CD4-positive, alpha-beta memory T cell (primary cell): ENCODE measurements around the gene HIVEP1. TPM values are rescaled to one million over a fixed set of nuclear protein-coding genes. Genes with fewer than 3 reads are reported as not detected.

Experiments used
- CTCF ChIA-PET: fragments of 350-600 bp; sonication (Branson Sonifier 250); formaldehyde crosslinking; loops from one replicate; lab custom pipeline; 2021; ENCODE audit warnings: inconsistent platforms; ENCODE audit not compliant: partially characterized antibody; lab: Charles Lee
- POLR2A ChIA-PET: fragments of 350-600 bp; sonication (Branson Sonifier 250); formaldehyde crosslinking; loops from one replicate; lab custom pipeline; 2021; ENCODE audit not compliant: partially characterized antibody; lab: Charles Lee
- DNase-seq, 5 donors: peaks; one replicate each; pipeline versions ENCODE4 v3.0.0 to v3.0.0-alpha.2; 2020 to 2022; ENCODE audit warnings: mixed read lengths in 1 of 5
- H3K27ac ChIP-seq: one replicate; pipeline ENCODE4 v1.7.0; 2013; ENCODE audit warnings: low read depth, low read length
- H3K27me3 ChIP-seq: 2 replicates; pipeline ENCODE4 v1.7.0; 2013; ENCODE audit warnings: mild to moderate bottlenecking, low read length, moderate library complexity; ENCODE audit not compliant: insufficient read depth
- H3K36me3 ChIP-seq: 2 replicates; pipeline ENCODE4 v1.7.0; 2013; ENCODE audit warnings: mild to moderate bottlenecking, low read length, moderate library complexity; ENCODE audit not compliant: insufficient read depth
- H3K4me1 ChIP-seq: 2 replicates; pipeline ENCODE4 v1.7.0; 2013; ENCODE audit warnings: mild to moderate bottlenecking, low read length, moderate library complexity; ENCODE audit not compliant: insufficient read depth
- H3K4me3 ChIP-seq, 2 donors: one replicate each; pipeline ENCODE4 v1.7.0; 2013; ENCODE audit warnings: low read length in 2 of 2, mild to moderate bottlenecking in 1 of 2
- H3K9me3 ChIP-seq, 2 donors: one replicate each; pipeline ENCODE4 v1.7.0; 2013; ENCODE audit warnings: low read length in 2 of 2, control low read depth in 1 of 2; ENCODE audit not compliant: control insufficient read depth in 1 of 2
- H3K27ac Mint-ChIP-seq, 7 donors: one replicate each; pipeline ENCODE4 v1.8.0; 2020 to 2021; ENCODE audit warnings: mixed read lengths in 7 of 7, mild to moderate bottlenecking in 6 of 7, inconsistent platforms in 3 of 7, moderate library complexity in 3 of 7
- H3K27me3 Mint-ChIP-seq, 2 donors: one replicate each; pipeline ENCODE4 v1.8.0; 2020 to 2021; ENCODE audit warnings: mixed read lengths in 2 of 2
- H3K36me3 Mint-ChIP-seq, 2 donors: one replicate each; pipeline ENCODE4 v1.8.0; 2020 to 2021; ENCODE audit warnings: mixed read lengths in 2 of 2, inconsistent platforms in 1 of 2, mild to moderate bottlenecking in 1 of 2
- H3K4me1 Mint-ChIP-seq, 4 donors: one replicate each; pipeline ENCODE4 v1.8.0; 2020 to 2021; ENCODE audit warnings: mixed read lengths in 4 of 4, mild to moderate bottlenecking in 1 of 4
- H3K4me3 Mint-ChIP-seq, 8 donors: one replicate each; pipeline ENCODE4 v1.8.0; 2020 to 2021; ENCODE audit warnings: mixed read lengths in 8 of 8, mild to moderate bottlenecking in 7 of 8, moderate library complexity in 6 of 8, inconsistent platforms in 3 of 8
- H3K9me3 Mint-ChIP-seq, 8 donors: one replicate each; pipeline ENCODE4 v1.8.0; 2020 to 2021; ENCODE audit warnings: mixed read lengths in 8 of 8, mild to moderate bottlenecking in 5 of 8, inconsistent platforms in 3 of 8, moderate library complexity in 1 of 8
- intact Hi-C: fragments of 100-400 bp; cut with micrococcal nuclease; formaldehyde crosslinking; loops from one replicate; pipeline ENCODE4 v1.15.1; 2023
- polyA plus RNA-seq, 2 donors: library from polyadenylated mRNA; unstranded; fragments of 300-500 nt; fragmentation: Illumina TruSeq; gene quantifications; one replicate each; pipeline ENCODE4 v1.2.3, GENCODE V29; 2021
- total RNA-seq, 2 experiments: library from RNA; stranded (reverse); gene quantifications; one replicate each; pipeline ENCODE4 v1.2.3, GENCODE V29; 2021

The HIVEP1 gene
- total and polyA plus RNA-seq, 4 experiments from 2014 or later: 0.47 to 17.6 (median 11.9) TPM

DNA sequence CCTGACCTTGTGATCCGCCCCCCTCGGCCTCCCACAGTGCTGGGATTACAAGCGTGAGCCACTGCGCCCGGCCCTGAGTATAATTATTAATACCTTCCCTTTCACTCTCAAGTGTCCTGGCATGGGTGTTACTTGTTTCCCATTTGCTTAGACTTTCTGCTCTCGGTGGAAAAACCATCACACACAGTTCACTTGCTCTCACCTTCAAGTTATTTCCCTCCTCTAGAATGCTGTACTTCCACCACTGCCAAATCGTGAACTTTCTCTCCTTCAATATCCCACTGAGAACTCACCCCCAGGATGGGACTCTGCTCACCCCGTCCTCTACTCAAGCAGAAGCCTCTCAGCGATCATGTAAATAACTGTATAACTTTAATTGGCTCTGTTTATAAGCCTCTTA, 4.6 kb upstream of the HIVEP1 start:
- peaks cover 0 to 1% of the 10 kb centered on the region in 2 donors for H3K27me3 Mint-ChIP-seq
- ChIA-PET POLR2A (interaction anchor here (4.3 kb wide), 1 partner anchor 284 kb away, joined by 15 read pairs; no protein-coding TSS in a partner anchor), CTCF (interaction anchor here (0.6 to 3.1 kb wide), 4 partner anchors 23 to 352 kb away, joined by 3 to 13 read pairs (median 4); no protein-coding TSS in a partner anchor)
- peaks cover 0 to 12% of the 10 kb centered on the region in 2 donors for H3K36me3 Mint-ChIP-seq
- H3K9me3 Mint-ChIP-seq: peaks cover 0 to 2% (median 0%) of the 10 kb centered on the region in 8 donors
- no peak overlapping the region for H3K27ac ChIP-seq
- intact Hi-C loops: loop anchor here (5.0 kb wide), 2 partner anchors 105 to 1315 kb away; partner anchors contain the start of genes C6orf52 and PAK1IP1
- peaks cover 27% of the 10 kb centered on the region for H3K4me1 ChIP-seq
- no peak overlapping the region for H3K4me3 ChIP-seq
- no peak overlapping the region for H3K4me3 Mint-ChIP-seq
- DNase-seq: no peak
- H3K27me3 ChIP-seq: no peaks in the 10 kb centered on the region
- peaks cover 20 to 32% (median 27%) of the 10 kb centered on the region in 4 donors for H3K4me1 Mint-ChIP-seq
- no peaks in the 10 kb centered on the region for H3K9me3 ChIP-seq
- H3K27ac Mint-ChIP-seq: peak overlapping the region; percentile 5 to 100 (median 84)
- no peaks in the 10 kb centered on the region for H3K36me3 ChIP-seq

DNA sequence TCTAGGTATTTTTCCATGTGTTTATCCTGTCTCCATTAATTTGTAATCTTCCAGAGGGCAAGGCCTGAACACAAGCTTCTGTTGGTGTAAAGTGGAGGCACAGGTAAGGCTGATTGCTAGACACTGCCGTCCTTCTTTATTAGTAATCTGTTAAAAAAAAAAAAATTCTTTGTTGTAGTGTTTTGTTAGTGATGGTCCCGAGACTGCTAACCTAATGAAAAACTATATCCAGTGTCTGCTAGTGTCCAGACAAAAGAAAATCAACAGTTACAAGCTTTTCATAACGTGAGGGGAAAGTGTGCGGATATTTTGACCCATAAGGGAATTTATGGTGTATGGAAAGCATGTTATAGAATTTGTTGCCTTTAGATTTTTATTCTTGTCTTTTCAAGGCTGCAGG, 4.2 kb upstream of the HIVEP1 start:
- Histone ChIP-seq H3K36me3 (no peaks in the 10 kb centered on the region), H3K9me3 (no peaks in the 10 kb centered on the region), H3K27me3 (no peaks in the 10 kb centered on the region), H3K4me3 (peak overlapping the region in 1 of 2 donors; percentile 70), H3K27ac (peak overlapping the region; percentile 99), H3K4me1 (peaks cover 27% of the 10 kb centered on the region)
- POLR2A ChIA-PET: interaction anchor here (4.3 kb wide), 1 partner anchor 285 kb away, joined by 15 read pairs; no protein-coding TSS in a partner anchor
- Mint-ChIP-seq H3K4me3 (peak overlapping the region; percentile 94 to 100 (median 98)), H3K9me3 (peaks cover 0 to 2% (median 0%) of the 10 kb centered on the region in 8 donors), H3K27me3 (peaks cover 0 to 1% of the 10 kb centered on the region in 2 donors), H3K27ac (peak overlapping the region; percentile 99 to 100 (median 100)), H3K36me3 (peaks cover 0 to 12% of the 10 kb centered on the region in 2 donors), H3K4me1 (peaks cover 20 to 33% (median 27%) of the 10 kb centered on the region in 4 donors)
- intact Hi-C loops: loop anchor here (2.0 to 5.0 kb wide), 5 partner anchors 29 to 1316 kb away; partner anchors contain the start of genes C6orf52 and PAK1IP1
- CTCF ChIA-PET: interaction anchor here (0.6 to 3.1 kb wide), 3 partner anchors 223 to 353 kb away, joined by 3 to 13 read pairs (median 3); no protein-coding TSS in a partner anchor
- DNase-seq: no peak

DNA sequence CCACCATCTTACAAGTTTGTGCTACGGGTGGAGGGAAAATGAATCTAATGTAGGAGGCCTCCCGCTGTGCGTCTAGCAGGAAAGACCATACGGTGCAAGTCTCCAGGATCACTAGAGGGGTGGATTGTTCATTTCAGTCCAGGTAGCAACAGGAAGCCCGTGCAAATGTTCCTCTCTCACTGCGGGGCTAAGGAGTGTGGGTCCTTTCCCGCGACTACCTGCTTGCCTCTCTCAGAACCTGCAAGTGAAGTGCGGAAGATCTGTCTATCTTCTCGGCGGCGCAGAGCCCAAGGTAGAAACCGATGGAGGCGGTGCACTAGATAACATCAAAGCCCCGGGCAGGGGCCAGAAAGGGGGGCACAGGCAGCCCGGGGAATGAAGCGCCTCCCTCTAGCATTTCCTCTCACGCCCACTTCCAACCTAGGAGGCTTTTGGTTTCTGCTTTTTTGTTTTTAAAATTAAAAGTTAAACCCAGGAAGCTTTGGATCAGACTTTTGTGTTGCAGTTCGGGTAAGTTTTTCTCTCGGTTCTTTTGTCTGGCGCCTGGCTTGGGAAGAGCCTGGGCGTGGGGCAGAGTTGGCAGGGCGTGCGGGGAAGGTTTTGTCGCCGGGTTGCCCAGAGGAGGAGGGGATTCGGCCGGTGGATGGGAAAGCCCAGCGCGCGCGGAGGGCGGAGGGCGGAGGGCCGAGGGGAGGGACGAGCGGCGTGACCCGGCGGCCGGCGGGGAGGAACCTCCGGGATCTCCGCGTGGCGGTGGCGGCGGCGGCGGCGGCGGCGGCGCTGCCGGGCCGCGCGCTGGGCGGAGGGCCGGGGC, 3.5 kb upstream of the HIVEP1 start:
- Mint-ChIP-seq H3K4me1 (peaks cover 23 to 39% (median 32%) of the 10 kb centered on the region in 4 donors), H3K36me3 (peaks cover 0 to 17% of the 10 kb centered on the region in 2 donors), H3K4me3 (peak overlapping the region; percentile 94 to 100 (median 98)), H3K27ac (peak overlapping the region; percentile 99 to 100 (median 100)), H3K27me3 (peaks cover 0 to 3% of the 10 kb centered on the region in 2 donors), H3K9me3 (peaks cover 0 to 3% (median 0%) of the 10 kb centered on the region in 8 donors)
- ChIA-PET POLR2A (interaction anchor here (0.7 to 6.4 kb wide), 7 partner anchors 52 to 296 kb away, joined by 3 to 45 read pairs (median 3); no protein-coding TSS in a partner anchor), CTCF (interaction anchor here (3.1 kb wide), 1 partner anchor 225 kb away, joined by 13 read pairs; no protein-coding TSS in a partner anchor)
- peaks cover 32% of the 10 kb centered on the region for H3K4me1 ChIP-seq
- no peaks in the 10 kb centered on the region for H3K27me3 ChIP-seq
- intact Hi-C loops: loop anchor here (2.0 to 5.0 kb wide), 5 partner anchors 30 to 1316 kb away; partner anchors contain the start of genes C6orf52 and PAK1IP1
- peak overlapping the region; percentile 99 for H3K27ac ChIP-seq
- DNase-seq: peak; percentile 86 to 95 (median 91)
- H3K36me3 ChIP-seq: no peaks in the 10 kb centered on the region
- peak overlapping the region; percentile 50 to 70 for H3K4me3 ChIP-seq
- H3K9me3 ChIP-seq: no peaks in the 10 kb centered on the region

DNA sequence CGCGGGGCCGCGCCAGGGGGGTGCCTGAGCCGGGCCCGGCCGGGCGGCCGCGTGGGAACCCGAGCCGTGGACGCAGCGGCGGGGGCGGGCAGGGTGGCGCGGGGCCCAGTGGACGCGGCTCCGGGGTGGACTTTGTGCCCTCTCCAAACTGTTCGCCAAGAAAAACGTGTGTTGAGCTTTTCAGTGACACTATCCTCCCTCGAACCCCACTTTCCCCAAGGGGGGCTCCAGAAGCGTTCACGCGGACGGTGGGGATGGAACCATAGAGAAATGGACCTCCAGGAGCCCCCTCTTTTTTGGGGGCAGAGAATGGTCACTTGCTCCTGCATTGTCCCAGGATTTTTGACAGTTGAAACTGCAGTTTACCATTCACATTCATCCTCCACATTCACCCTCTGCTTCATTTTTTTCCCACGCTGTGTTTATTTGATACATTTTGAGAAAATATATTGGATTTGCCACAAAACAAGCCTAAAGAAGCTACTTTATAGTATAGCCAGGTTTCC, 2.9 kb upstream of the HIVEP1 start:
- Histone ChIP-seq H3K27ac (peak overlapping the region; percentile 99), H3K4me3 (peak overlapping the region; percentile 85 to 98), H3K27me3 (no peaks in the 10 kb centered on the region), H3K36me3 (no peaks in the 10 kb centered on the region), H3K9me3 (no peaks in the 10 kb centered on the region), H3K4me1 (peaks cover 37% of the 10 kb centered on the region)
- Mint-ChIP-seq H3K36me3 (peaks cover 0 to 17% of the 10 kb centered on the region in 2 donors), H3K27ac (peak overlapping the region; percentile 94 to 100 (median 97)), H3K27me3 (peaks cover 0 to 3% of the 10 kb centered on the region in 2 donors), H3K4me1 (peaks cover 23 to 40% (median 32%) of the 10 kb centered on the region in 4 donors), H3K9me3 (peaks cover 0 to 3% (median 0%) of the 10 kb centered on the region in 8 donors), H3K4me3 (peak overlapping the region; percentile 85 to 96 (median 92))
- ChIA-PET CTCF (interaction anchor here (0.9 to 3.1 kb wide), 3 partner anchors 224 to 292 kb away, joined by 3 to 13 read pairs (median 4); no protein-coding TSS in a partner anchor), POLR2A (interaction anchor here (0.8 to 6.4 kb wide), 7 partner anchors 52 to 1287 kb away, joined by 3 to 45 read pairs (median 3); partner anchors contain the start of gene TMEM14C)
- intact Hi-C loops: loop anchor here (2.0 to 5.0 kb wide), 5 partner anchors 30 to 1317 kb away; partner anchors contain the start of genes C6orf52 and PAK1IP1
- DNase-seq: no peak

DNA sequence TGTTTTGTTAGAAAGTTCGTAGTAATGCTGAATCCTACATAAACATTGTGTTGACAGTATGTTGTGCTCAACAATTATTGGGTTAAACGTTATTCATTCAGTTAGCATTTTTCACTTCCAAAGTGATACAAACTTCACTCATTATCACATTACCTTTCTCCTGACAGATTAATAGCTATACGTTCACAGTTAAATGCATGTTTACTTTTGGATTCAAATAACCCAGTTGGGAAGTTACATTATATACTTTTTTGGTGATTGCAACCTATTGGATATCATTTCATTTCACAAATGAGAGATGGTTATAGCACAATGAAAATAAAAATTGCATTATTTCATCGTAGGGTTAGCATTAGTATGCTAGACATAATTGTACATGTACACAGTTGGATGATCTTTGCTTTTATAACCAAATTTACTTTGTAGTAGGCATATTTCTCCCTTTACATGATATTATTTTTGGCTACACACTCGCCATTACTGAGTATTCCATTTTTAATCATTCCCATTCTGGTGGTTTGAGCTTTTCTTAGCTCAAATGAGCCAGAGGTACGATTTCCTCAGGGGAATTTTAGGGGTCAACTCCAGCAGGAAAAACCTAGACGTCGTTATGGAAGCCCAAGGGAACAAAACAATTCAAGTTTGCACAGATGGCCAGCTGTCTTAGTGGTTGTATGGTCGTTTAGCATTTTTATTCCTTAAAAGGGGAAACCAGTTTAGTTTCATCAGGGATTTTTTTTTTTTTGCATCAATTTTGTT, 2.1 kb upstream of the HIVEP1 start:
- peaks cover 7 to 23% of the 10 kb centered on the region in 2 donors for H3K36me3 Mint-ChIP-seq
- Histone ChIP-seq H3K4me3 (peak overlapping the region; percentile 85 to 98), H3K9me3 (no peaks in the 10 kb centered on the region), H3K27ac (peak overlapping the region; percentile 99), H3K27me3 (no peaks in the 10 kb centered on the region), H3K36me3 (no peaks in the 10 kb centered on the region), H3K4me1 (peaks cover 37% of the 10 kb centered on the region)
- DNase-seq: peak in 2 of 5 donors; percentile 10 to 16
- CTCF ChIA-PET: interaction anchor here (0.9 to 1.3 kb wide), 3 partner anchors 56 to 293 kb away, joined by 3 to 4 read pairs (median 4); no protein-coding TSS in a partner anchor
- intact Hi-C loops: loop anchor here (2.0 to 10.0 kb wide), 11 partner anchors 31 to 1318 kb away; partner anchors contain the start of genes C6orf52, MAK and PAK1IP1
- H3K4me1 Mint-ChIP-seq: peaks cover 29 to 48% (median 37%) of the 10 kb centered on the region in 4 donors
- peak overlapping the region; percentile 94 to 100 (median 97) for H3K27ac Mint-ChIP-seq
- peaks cover 0 to 3% (median 0%) of the 10 kb centered on the region in 8 donors for H3K9me3 Mint-ChIP-seq
- POLR2A ChIA-PET: interaction anchor here (0.6 to 6.4 kb wide), 11 partner anchors 29 to 1288 kb away, joined by 3 to 45 read pairs (median 4); partner anchors contain the start of gene TMEM14C
- H3K4me3 Mint-ChIP-seq: peak overlapping the region; percentile 85 to 96 (median 92)
- H3K27me3 Mint-ChIP-seq: peaks cover 0 to 3% of the 10 kb centered on the region in 2 donors
